Thymus (tissue), 11 donors: ENCODE results near the gene PRKAG2. TPM values are rescaled to one million over a fixed set of nuclear protein-coding genes. Genes with fewer than 3 reads are reported as not detected.
"Not testable (repeated sequence)": the region's sequence is repeated elsewhere in the genome, so short reads cannot be mapped to it uniquely, and the experiment has no call there.

Experiments used
- DNase-seq, 9 donors: peaks; one replicate each; pipeline ENCODE4 v3.0.0-alpha.2; 2013; ENCODE audit warnings: low spot score in 9 of 9, low read depth in 6 of 9, missing footprints in 1 of 9
- H3K27ac ChIP-seq, 2 donors: one replicate each; pipeline ENCODE4 v1.5.1; 2013; ENCODE audit warnings: control low read depth in 1 of 2, low read depth in 1 of 2, low read length in 1 of 2, mild to moderate bottlenecking in 1 of 2, moderate library complexity in 1 of 2
- H3K27me3 ChIP-seq, 2 donors: one replicate each; pipeline ENCODE4 v1.5.1; 2013; ENCODE audit warnings: low read length in 1 of 2; ENCODE audit not compliant: control insufficient read depth in 2 of 2, insufficient read depth in 1 of 2
- H3K36me3 ChIP-seq, 2 donors: one replicate each; pipeline ENCODE4 v1.5.1; 2013; ENCODE audit warnings: low read length in 1 of 2, mild to moderate bottlenecking in 1 of 2, moderate library complexity in 1 of 2; ENCODE audit not compliant: control insufficient read depth in 2 of 2, insufficient read depth in 2 of 2
- H3K4me1 ChIP-seq, 2 donors: one replicate each; pipeline ENCODE4 v1.5.1; 2013; ENCODE audit warnings: low read length in 2 of 2; ENCODE audit not compliant: control insufficient read depth in 2 of 2, insufficient read depth in 2 of 2
- H3K4me3 ChIP-seq, 2 donors: one replicate each; pipeline ENCODE4 v1.5.1; 2013; ENCODE audit warnings: low read length in 2 of 2, control low read depth in 1 of 2, mild to moderate bottlenecking in 1 of 2
- H3K9me3 ChIP-seq, 2 donors: one replicate each; pipeline ENCODE4 v1.5.1; 2013; ENCODE audit warnings: low read length in 1 of 2, mild to moderate bottlenecking in 1 of 2; ENCODE audit not compliant: control insufficient read depth in 2 of 2, insufficient read depth in 1 of 2
- WGBS: extraction: QIAGEN DNeasy Blood & Tissue Kit; methylation state at CpG from one replicate; pipeline ENCODE4 v1.1.7; 2013; 5-methylcytosine and 5-hydroxymethylcytosine counted together
- polyA plus RNA-seq: library from polyadenylated mRNA; stranded (reverse); fragments of 200-250 nt; gene quantifications from one replicate; pipeline ENCODE4 v1.2.3, GENCODE V29; 2013
- total RNA-seq: library from RNA; stranded (reverse); fragments of 120-200 nt; gene quantifications from one replicate; pipeline ENCODE4 v1.2.4, GENCODE V29; 2013
- donor health status: healthy.

The PRKAG2 gene
- total and polyA plus RNA-seq, 2 donors: 5.1 to 33.7 TPM

DNA sequence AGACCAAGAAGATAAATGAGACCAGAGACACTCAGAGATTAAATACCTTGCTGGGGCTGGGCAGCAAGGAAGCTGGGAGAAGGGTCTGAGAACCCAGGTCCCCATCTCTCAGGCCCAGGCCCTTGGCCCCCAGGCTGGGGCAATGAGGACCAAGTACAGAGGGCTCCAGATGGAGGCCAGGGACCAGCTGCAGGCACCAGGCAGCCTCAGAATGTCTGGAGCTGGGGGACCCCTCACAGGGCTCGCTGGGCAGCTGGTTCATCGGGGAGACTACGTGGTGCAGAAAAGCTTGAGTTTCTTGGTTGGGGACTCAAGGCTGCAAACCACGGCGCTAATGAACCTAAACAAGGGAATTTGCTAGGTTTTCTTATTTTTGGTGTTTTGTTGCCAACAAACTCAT is 75.6 kb downstream of the PRKAG2 start:
- Histone ChIP-seq H3K27ac (no peak overlapping the region), H3K9me3 (no peaks in the 10 kb centered on the region), H3K27me3 (peaks cover 0 to 2% of the 10 kb centered on the region in 2 donors), H3K36me3 (no peaks in the 10 kb centered on the region), H3K4me1 (no peaks in the 10 kb centered on the region), H3K4me3 (no peak overlapping the region)
- 95% methylated on average over 5 of the region's 5 CpGs for WGBS
- no peak for DNase-seq

DNA sequence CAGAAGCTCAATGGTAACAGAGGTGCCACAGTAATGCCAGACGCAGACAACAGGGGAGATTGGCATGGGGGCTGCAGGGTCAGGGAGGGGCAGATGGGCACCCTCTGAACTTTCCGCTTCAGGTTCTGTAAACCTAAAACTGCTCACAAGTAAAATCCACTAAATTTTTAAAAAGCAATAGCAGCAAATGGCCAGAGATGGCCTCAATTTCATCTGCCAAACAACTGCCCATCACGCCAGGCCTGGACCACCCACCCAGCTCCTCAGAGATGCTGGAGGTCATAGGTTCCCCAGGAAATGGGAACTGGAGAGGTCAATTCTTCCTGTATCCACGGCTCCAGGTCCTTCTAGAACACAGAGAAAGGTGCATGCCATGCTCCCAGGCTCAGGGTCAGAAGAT is 76.1 kb downstream of the PRKAG2 start:
- no peaks in the 10 kb centered on the region for H3K9me3 ChIP-seq
- peaks cover 0 to 2% of the 10 kb centered on the region in 2 donors for H3K27me3 ChIP-seq
- H3K36me3 ChIP-seq: no peaks in the 10 kb centered on the region
- DNase-seq: no peak
- no peaks in the 10 kb centered on the region for H3K4me1 ChIP-seq
- no peak overlapping the region for H3K4me3 ChIP-seq
- WGBS: 96% methylated on average over 4 of the region's 4 CpGs
- no peak overlapping the region for H3K27ac ChIP-seq

DNA sequence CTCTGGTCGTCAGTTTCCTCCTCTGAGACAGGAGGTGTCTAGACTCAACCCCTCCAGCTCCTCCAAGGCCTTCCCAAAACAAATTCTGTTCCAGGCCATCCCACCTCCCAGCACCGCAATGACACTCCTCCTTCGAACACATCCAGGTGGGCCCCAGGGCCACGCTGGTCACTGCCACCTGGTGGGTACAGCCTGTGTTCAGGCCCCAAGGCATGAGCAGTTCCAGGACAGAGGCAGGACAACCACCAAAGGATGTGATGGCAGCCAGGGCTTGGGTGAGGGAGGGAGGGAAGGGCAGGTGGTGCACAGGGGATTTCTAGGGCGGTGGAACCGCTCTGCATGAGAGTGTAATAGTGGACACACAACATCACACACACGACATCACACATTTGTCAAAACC is 76.5 kb downstream of the PRKAG2 start:
- Histone ChIP-seq H3K4me3 (no peak overlapping the region), H3K9me3 (no peaks in the 10 kb centered on the region), H3K4me1 (no peaks in the 10 kb centered on the region), H3K27me3 (peaks cover 0 to 2% of the 10 kb centered on the region in 2 donors), H3K27ac (no peak overlapping the region), H3K36me3 (no peaks in the 10 kb centered on the region)
- WGBS: 98% methylated on average over 7 of the region's 7 CpGs
- DNase-seq: no peak

DNA sequence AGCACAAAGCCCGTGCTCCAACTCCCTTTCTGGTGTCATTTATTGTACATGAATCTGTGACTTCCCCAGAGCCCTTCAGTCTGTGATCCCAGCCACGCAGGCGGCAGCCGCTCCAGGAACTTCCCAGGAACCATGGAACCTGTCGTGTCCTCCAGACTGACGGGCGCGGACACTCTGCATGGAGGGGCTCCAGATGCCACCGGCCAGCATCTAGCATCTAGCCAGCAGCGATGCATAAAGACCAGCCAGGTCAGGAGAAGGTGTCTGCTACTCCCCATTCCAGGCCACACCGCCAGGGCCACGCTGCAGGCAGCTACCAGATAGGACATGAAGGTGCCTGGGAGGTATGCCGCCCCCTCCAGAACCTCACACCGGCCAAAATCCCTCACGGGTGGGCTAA is 77.4 kb downstream of the PRKAG2 start:
- Histone ChIP-seq H3K4me3 (no peak overlapping the region), H3K27me3 (no peaks in the 10 kb centered on the region), H3K9me3 (no peaks in the 10 kb centered on the region), H3K4me1 (peaks cover 0 to 3% of the 10 kb centered on the region in 2 donors), H3K27ac (no peak overlapping the region), H3K36me3 (no peaks in the 10 kb centered on the region)
- DNase-seq: no peak
- WGBS: 96% methylated on average over 15 of the region's 15 CpGs

DNA sequence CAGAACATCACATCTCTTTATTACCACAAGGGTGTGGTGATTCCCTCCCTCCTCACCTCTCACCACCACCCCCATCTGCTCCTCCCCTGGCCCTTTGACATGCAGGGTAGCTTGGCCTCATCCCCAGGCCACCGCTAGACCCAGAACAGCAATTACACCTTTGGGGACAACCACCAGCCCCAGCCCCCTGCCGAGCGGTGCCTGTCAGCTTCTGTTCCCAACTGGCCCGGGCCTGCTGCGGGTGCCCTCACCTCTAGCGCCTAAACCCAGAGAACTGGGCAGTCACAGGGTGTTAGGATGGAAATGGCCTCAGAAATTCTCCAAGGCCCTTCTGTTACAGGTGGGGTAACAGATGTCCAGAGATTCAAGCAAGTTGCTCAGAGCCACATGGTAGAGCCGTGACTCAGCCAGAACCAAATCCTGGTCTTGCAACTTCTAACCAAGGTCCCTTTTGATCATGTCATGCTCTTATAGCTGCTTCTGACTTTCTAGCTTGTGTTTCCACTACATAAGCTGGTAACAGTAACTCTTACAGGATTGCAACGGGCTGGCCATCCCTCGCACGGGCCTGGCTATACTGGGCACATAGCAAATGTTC is 78.0 kb downstream of the PRKAG2 start:
- Histone ChIP-seq H3K36me3 (no peaks in the 10 kb centered on the region), H3K27me3 (no peaks in the 10 kb centered on the region), H3K4me1 (peaks cover 0 to 3% of the 10 kb centered on the region in 2 donors), H3K9me3 (no peaks in the 10 kb centered on the region), H3K4me3 (no peak overlapping the region), H3K27ac (no peak overlapping the region)
- no peak for DNase-seq
- 97% methylated on average over 10 of the region's 10 CpGs for WGBS

DNA sequence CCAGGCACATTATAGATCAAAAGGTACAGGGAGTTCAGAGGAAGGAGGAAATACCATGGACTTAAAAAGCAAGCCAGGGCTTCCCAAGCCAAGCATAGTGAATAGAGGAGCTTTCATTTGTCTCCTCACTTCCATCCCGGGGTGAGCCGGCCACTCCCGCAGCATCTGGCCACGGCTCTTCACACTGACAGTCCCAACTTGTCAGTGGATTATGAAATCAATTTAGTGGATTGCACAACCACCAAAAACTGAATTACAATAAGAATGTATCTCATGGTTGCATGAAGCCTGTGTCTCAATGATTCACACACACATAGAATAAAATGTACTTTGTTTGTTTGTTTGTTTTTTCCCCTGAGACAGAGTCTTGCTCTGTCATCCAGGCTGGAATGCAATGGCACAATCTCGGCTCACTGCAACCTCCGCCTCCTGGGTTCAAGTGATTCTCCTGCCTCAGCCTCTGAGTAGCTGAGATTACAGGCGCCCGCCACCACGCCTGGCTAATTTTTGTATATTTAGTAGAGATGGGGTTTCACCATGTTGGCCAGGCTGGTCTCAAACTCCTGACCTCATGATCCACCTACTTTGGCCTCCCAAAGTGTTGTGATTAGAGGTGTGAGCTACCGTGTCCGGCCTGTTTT is 79.1 kb downstream of the PRKAG2 start:
- not testable (repeated sequence) for H3K4me1 ChIP-seq, H3K36me3 ChIP-seq, H3K27me3 ChIP-seq, H3K9me3 ChIP-seq, DNase-seq, H3K4me3 ChIP-seq
- WGBS: 96% methylated on average over 11 of the region's 11 CpGs
- H3K27ac ChIP-seq: peak overlapping the region in 1 of 2 donors; percentile 19

DNA sequence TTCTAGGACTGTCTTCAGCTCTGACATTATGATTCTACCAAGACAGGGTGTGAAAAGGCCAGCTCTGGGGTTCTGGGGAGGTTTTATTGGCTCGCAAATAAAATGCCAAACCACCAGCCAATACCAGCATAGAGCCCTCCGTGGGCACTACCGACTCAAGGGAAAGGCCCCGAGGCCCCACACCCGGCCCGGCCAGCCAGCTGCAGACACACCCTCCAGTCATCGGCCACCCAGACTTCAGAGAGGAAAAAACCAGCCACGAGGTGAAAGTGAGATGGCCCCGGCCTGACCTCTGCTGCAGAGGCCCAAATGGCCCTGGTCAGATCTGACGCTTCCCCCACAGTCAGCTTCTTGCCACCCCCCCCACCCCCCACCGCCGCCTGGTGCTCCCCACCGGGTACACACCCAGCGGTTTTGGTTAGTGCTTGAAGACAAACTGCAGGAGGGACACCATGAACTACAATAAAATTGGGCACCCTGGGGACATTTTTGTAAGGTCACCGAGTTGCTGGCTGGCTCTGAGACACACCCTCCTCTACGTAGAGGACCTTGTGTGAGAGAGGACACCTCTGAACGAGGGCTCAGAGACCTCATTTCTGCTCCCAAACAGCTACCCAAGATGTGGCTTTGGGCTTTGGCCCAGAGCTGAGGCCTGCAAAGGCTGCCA is 79.9 kb downstream of the PRKAG2 start:
- no peak for DNase-seq
- H3K4me1 ChIP-seq: peaks cover 0 to 3% of the 10 kb centered on the region in 2 donors
- H3K4me3 ChIP-seq: no peak overlapping the region
- no peak overlapping the region for H3K27ac ChIP-seq
- WGBS: 95% methylated on average over 17 of the region's 17 CpGs
- H3K36me3 ChIP-seq: no peaks in the 10 kb centered on the region
- no peaks in the 10 kb centered on the region for H3K27me3 ChIP-seq
- no peaks in the 10 kb centered on the region for H3K9me3 ChIP-seq

DNA sequence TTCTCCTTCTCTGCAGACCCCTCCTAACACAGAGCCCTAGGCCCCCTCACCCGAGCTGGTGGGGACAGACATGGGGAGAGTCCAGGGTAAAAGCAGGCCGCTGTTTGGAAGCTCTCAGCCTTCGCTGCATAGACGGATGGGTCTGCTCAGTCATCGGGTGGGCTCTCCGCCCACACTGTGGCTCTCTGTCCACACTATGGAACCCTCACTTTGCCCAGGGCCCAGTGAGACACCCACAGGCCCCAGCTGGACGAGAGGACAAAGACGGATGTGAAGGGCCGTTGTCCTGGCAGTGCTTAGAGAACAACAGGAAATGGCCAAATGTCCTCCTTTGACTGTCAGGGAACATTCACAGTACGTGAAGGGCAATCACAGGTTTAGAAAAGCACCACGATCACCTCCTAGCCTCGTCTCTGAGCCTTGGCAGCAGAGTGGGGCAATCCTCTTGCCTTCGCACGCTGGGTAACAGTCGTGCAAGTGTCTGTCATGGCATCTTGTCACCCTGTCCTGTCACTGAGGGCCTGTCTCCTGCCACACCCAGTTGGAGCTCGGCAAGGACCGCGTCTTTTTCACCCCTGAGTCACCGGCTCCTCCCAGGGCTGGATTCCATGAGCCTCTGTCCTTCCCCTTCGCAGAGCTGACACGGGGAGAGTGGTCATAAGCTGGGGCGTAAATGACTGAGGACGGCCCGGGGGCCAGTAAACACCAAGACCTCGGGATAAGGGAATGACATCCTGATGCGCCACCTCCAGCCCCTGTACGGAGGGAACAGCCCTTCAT is 80.6 kb downstream of the PRKAG2 start:
- Histone ChIP-seq H3K36me3 (no peaks in the 10 kb centered on the region), H3K4me1 (peaks cover 0 to 3% of the 10 kb centered on the region in 2 donors), H3K9me3 (no peaks in the 10 kb centered on the region), H3K27me3 (no peaks in the 10 kb centered on the region), H3K27ac (no peak overlapping the region), H3K4me3 (no peak overlapping the region)
- DNase-seq: no peak
- WGBS: 94% methylated on average over 27 of the region's 27 CpGs
